H1 (cell line): ENCODE data around the gene RPS25. TPM values are rescaled to one million over a fixed set of nuclear protein-coding genes. Genes with fewer than 3 reads are reported as not detected.

Experiments used
- CTCF ChIA-PET: fragments of 300-600 bp; sonication (Branson Sonifier 250); formaldehyde crosslinking; loops from one replicate; lab custom pipeline; 2021; ENCODE audit not compliant: partially characterized antibody; lab: Charles Lee
- POLR2A ChIA-PET: fragments of 300-600 bp; sonication (Branson Sonifier 250); formaldehyde crosslinking; loops from one replicate; lab custom pipeline; 2021; ENCODE audit warnings: inconsistent platforms; ENCODE audit not compliant: partially characterized antibody; lab: Charles Lee
- DNase-seq, 2 experiments: peaks; one replicate each; pipeline versions ENCODE4 v3.0.0 to v3.0.0-alpha.2; 2010 to 2022; ENCODE audit warnings: low spot score in 2 of 2, low read depth in 1 of 2, mixed read lengths in 1 of 2
- FAIRE-seq: peaks from 2 replicates; lab custom pipeline; 2011; peaks lifted over from hg19 to GRCh38; lab: Jason Lieb, UNC
- H2AFZ ChIP-seq: 2 replicates; pipeline ENCODE4 v1.8.1; 2012; ENCODE audit warnings: low read length, inconsistent platforms
- H2AK5ac ChIP-seq: 2 replicates; pipeline ENCODE4 v1.6.1; 2013; ENCODE audit warnings: low read depth, low read length
- H2BK120ac ChIP-seq: replicated peaks from 2 replicates; pipeline ENCODE3; 2013; ENCODE audit warnings: low read depth, low read length, inconsistent platforms
- H2BK12ac ChIP-seq: 2 replicates; pipeline ENCODE4 v1.6.1; 2013; ENCODE audit warnings: low read depth, low read length
- H2BK15ac ChIP-seq: 2 replicates; pipeline ENCODE4 v1.6.1; 2013; ENCODE audit warnings: low read length
- H2BK20ac ChIP-seq: 2 replicates; pipeline ENCODE4 v1.6.1; 2013; ENCODE audit warnings: low read length
- H2BK5ac ChIP-seq: 2 replicates; pipeline ENCODE4 v1.6.1; 2013; ENCODE audit warnings: low read depth, low read length
- H3K14ac ChIP-seq: 2 replicates; pipeline ENCODE4 v1.6.1; 2013; ENCODE audit warnings: inconsistent platforms; ENCODE audit not compliant: insufficient read length
- H3K18ac ChIP-seq: 2 replicates; pipeline ENCODE4 v1.6.1; 2013; ENCODE audit warnings: low read length; ENCODE audit errors: extremely low read depth
- H3K23ac ChIP-seq: 2 replicates; pipeline ENCODE4 v1.6.1; 2013; ENCODE audit warnings: inconsistent platforms; ENCODE audit not compliant: insufficient read length
- H3K23me2 ChIP-seq: 2 replicates; pipeline ENCODE4 v1.6.1; 2013; ENCODE audit warnings: low read depth, low read length
- H3K27ac ChIP-seq: 2 replicates; pipeline ENCODE4 v1.6.1; 2011; ENCODE audit warnings: low read depth, low read length, inconsistent platforms
- H3K27me3 ChIP-seq, 4 experiments: replicated peaks in 1 of 4; 1 replicate in 1 of 4; 2 replicates in 3 of 4; pipeline versions ENCODE4 v1.6.1 to v1.8.1; 2011 to 2013; ENCODE audit warnings: low read length in 3 of 4, mild to moderate bottlenecking in 3 of 4, inconsistent platforms in 2 of 4, mixed read lengths in 2 of 4, moderate library complexity in 1 of 4; ENCODE audit not compliant: control insufficient read depth in 3 of 4, insufficient read depth in 3 of 4; ENCODE audit errors: extremely low read depth in 1 of 4
- H3K36me3 ChIP-seq, 4 experiments: 2 replicates each; pipeline versions ENCODE4 v1.6.1 to v1.8.1; 2011 to 2013; ENCODE audit warnings: mild to moderate bottlenecking in 4 of 4, low read length in 3 of 4, moderate library complexity in 2 of 4, control low read depth in 1 of 4, inconsistent platforms in 1 of 4; ENCODE audit not compliant: insufficient read depth in 4 of 4, control insufficient read depth in 2 of 4
- H3K4ac ChIP-seq: replicated peaks from 2 replicates; pipeline ENCODE3; 2013; ENCODE audit warnings: low read length, low read depth, mixed read lengths, inconsistent platforms; ENCODE audit not compliant: insufficient read length
- H3K4me1 ChIP-seq, 4 experiments: replicated peaks in 1 of 4; 1 replicate in 1 of 4; 2 replicates in 3 of 4; pipeline versions ENCODE4 v1.6.1 to v1.8.1; 2011 to 2013; ENCODE audit warnings: low read length in 3 of 4, inconsistent platforms in 2 of 4, mixed read lengths in 1 of 4; ENCODE audit not compliant: insufficient read depth in 4 of 4, control insufficient read depth in 3 of 4
- H3K4me2 ChIP-seq, 2 experiments: 2 replicates each; pipeline versions ENCODE4 v1.6.1 to v1.8.1; 2011 to 2013; ENCODE audit warnings: low read depth in 2 of 2, low read length in 2 of 2, control low read depth in 1 of 2, inconsistent platforms in 1 of 2, mild to moderate bottlenecking in 1 of 2; ENCODE audit not compliant: insufficient read depth in 1 of 2
- H3K4me3 ChIP-seq, 4 experiments: fragments of 200-600, 300-600 bp in 1 of 4; sonication (generic), shearing (Covaris generic), sonication (Bioruptor Twin) in 1 of 4; 2 replicates each; pipeline versions ENCODE4 v1.5.1 to v1.8.1; 2011 to 2016; ENCODE audit warnings: low read length in 4 of 4, low read depth in 3 of 4, control low read depth in 2 of 4, inconsistent platforms in 2 of 4, mild to moderate bottlenecking in 2 of 4, mixed read lengths in 1 of 4, moderate library complexity in 1 of 4; ENCODE audit not compliant: insufficient read depth in 2 of 4; ENCODE audit errors: extremely low read depth in 1 of 4
- H3K56ac ChIP-seq: replicated peaks from 2 replicates; pipeline ENCODE3; 2013; ENCODE audit warnings: low read depth, mild to moderate bottlenecking, mixed read lengths, low read length, inconsistent platforms; ENCODE audit not compliant: insufficient read length
- H3K79me1 ChIP-seq: 2 replicates; pipeline ENCODE4 v1.6.1; 2013; ENCODE audit warnings: low read depth, low read length, control low read depth
- H3K79me2 ChIP-seq, 2 experiments: 2 replicates each; pipeline versions ENCODE4 v1.6.1 to v1.8.1; 2012 to 2013; ENCODE audit warnings: low read length in 2 of 2, mild to moderate bottlenecking in 2 of 2, inconsistent platforms in 1 of 2; ENCODE audit not compliant: insufficient read depth in 2 of 2, control insufficient read depth in 1 of 2
- H3K9ac ChIP-seq, 4 experiments: replicated peaks in 1 of 4; 1 replicate in 1 of 4; 2 replicates in 3 of 4; pipeline versions ENCODE4 v1.6.1 to v1.8.1; 2011 to 2013; ENCODE audit warnings: low read depth in 3 of 4, low read length in 3 of 4, control low read depth in 2 of 4, mild to moderate bottlenecking in 2 of 4, moderate library complexity in 2 of 4, inconsistent platforms in 1 of 4; ENCODE audit errors: extremely low read depth in 1 of 4
- H3K9me3 ChIP-seq, 2 experiments: 2 replicates each; pipeline versions ENCODE4 v1.6.1 to v1.8.1; 2012 to 2013; ENCODE audit warnings: mild to moderate bottlenecking in 2 of 2, moderate library complexity in 2 of 2, control low read depth in 1 of 2, inconsistent platforms in 1 of 2, low read depth in 1 of 2, low read length in 1 of 2, mixed read lengths in 1 of 2; ENCODE audit not compliant: insufficient read depth in 2 of 2
- H4K20me1 ChIP-seq, 2 experiments: replicated peaks in 1 of 2; 2 replicates each; pipeline versions ENCODE3 to v1.8.1; 2011 to 2013; ENCODE audit warnings: inconsistent platforms in 2 of 2, low read length in 2 of 2, mild to moderate bottlenecking in 1 of 2; ENCODE audit not compliant: insufficient read depth in 2 of 2, control insufficient read depth in 1 of 2
- H4K5ac ChIP-seq: 2 replicates; pipeline ENCODE4 v1.6.1; 2013; ENCODE audit warnings: low read length, low read depth, mixed read lengths, inconsistent platforms; ENCODE audit not compliant: insufficient read length
- H4K8ac ChIP-seq: 2 replicates; pipeline ENCODE4 v1.8.0; 2013; ENCODE audit warnings: mild to moderate bottlenecking, moderate library complexity, low read length, inconsistent platforms; ENCODE audit not compliant: insufficient read depth; ENCODE audit errors: extremely low read depth
- H4K91ac ChIP-seq: replicated peaks from 2 replicates; pipeline ENCODE3; 2013; ENCODE audit warnings: low read length, mixed read lengths, inconsistent platforms; ENCODE audit not compliant: insufficient read length
- CREB1 ChIP-seq: IDR thresholded peaks from 2 replicates; pipeline ENCODE4 v1.6.1; 2012; ENCODE audit warnings: inconsistent platforms
- RAD21 ChIP-seq, 2 experiments: IDR thresholded peaks in 1 of 2; conservative IDR thresholded peaks in 1 of 2; 2 replicates each; pipeline ENCODE4 v1.6.1; 2011; ENCODE audit warnings: low read depth in 2 of 2, low read length in 2 of 2, improper control_type of control experiment in 1 of 2, inconsistent platforms in 1 of 2, mild to moderate bottlenecking in 1 of 2, moderate library complexity in 1 of 2
- RXRA ChIP-seq: IDR thresholded peaks from 2 replicates; pipeline ENCODE4 v1.6.1; 2011; ENCODE audit warnings: low read depth, mild to moderate bottlenecking, low read length, moderate library complexity; ENCODE audit not compliant: insufficient read depth
- SIX5 ChIP-seq: IDR thresholded peaks from 2 replicates; pipeline ENCODE4 v1.6.1; 2011; ENCODE audit warnings: mild to moderate bottlenecking, low read depth, low read length
- TAF1 ChIP-seq: IDR thresholded peaks from 2 replicates; pipeline ENCODE4 v1.6.1; 2011; ENCODE audit warnings: mild to moderate bottlenecking, low read depth, low read length
- WGBS, 2 experiments: shearing (Covaris generic) in 1 of 2; methylation state at CpG; one replicate each; pipeline versions ENCODE4 v1.1.6 to v1.1.7; 2013 to 2015; ENCODE audit warnings: low lambda C conversion rate in 2 of 2, mixed read lengths in 2 of 2, inconsistent platforms in 1 of 2, low coverage in 1 of 2, missing lambda C conversion rate in 1 of 2; ENCODE audit not compliant: insufficient replicate concordance in 2 of 2, insufficient coverage in 1 of 2, insufficient read length in 1 of 2; ENCODE audit errors: extremely low coverage in 1 of 2, missing lambda C conversion rate in 1 of 2; 5-methylcytosine and 5-hydroxymethylcytosine counted together
- polyA plus RNA-seq, 7 experiments: library from polyadenylated mRNA; depleted of rRNA in 3 of 7; stranded (reverse) in 5 of 7; unstranded in 2 of 7; fragments of >200 nt in 5 of 7; fragments of 200-250 nt in 2 of 7; gene quantifications; 1 replicate in 5 of 7; 2 replicates in 1 of 7; 4 replicates in 1 of 7; pipeline versions ENCODE4 v1.2.1 to v1.2.3, GENCODE V29; 2011 to 2013; ENCODE audit warnings: missing spikeins in 2 of 7, mixed read lengths in 2 of 7
- total RNA-seq: library from RNA; stranded (reverse); fragmentation: NEBNext Ultra II Directional; extraction: Animal tissue kit (Norgen Biotek cat#: 25700); gene quantifications from 2 replicates; pipeline ENCODE4 v1.2.1, GENCODE V29; 2021
- TF ChIP-seq, protein P1 (sequence below), 3 experiments: IDR thresholded peaks; 1 replicate in 2 of 3; 2 replicates in 1 of 3; pipeline versions ENCODE4 v1.5.1 to v1.6.1; 2011; ENCODE audit warnings: low read length in 3 of 3, mild to moderate bottlenecking in 3 of 3, inconsistent platforms in 2 of 3, low read depth in 1 of 3, moderate library complexity in 1 of 3; ENCODE audit not compliant: insufficient read depth in 1 of 3; ENCODE audit errors: control extremely low read depth in 1 of 3

Gene RPS25
- total and polyA plus RNA-seq, 2 of the 8 experiments (the other 6 are each of a cell fraction or from before 2014, with no cell fraction given), result 1,525 to 1,643 TPM

DNA sequence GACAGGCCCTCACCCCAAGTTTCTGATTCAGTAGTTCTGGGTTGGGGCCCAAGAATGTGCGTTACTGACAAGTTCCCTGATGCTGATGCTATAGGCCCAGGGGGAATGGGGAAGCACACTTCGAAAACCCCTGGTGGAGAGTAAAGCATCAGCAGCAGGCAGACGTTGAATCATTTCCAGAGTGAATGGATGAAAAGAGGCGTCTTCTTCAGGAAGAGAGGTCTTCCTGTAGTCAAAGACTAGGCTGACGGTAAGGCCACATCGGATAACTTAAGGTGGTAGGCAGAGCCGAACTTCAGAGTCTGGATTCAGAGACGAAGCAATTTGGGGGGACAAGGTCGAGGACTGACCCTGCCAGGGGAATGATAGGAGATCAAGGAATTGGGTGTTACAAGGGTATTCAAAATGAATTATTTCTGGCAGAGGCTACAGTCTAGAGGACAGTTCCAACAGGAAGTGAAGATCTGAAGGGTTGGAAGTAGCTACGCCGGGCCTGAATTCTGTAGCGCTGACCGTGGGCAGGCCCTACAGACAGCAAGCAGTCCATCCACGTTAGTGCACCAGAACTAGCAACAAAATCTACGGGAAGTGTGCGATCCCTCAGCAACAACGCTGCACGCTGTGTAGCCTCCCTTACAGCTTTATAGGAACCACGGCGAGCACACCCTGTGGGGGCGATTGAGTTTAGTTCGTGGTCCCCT lies 21.1 kb downstream of the RPS25 start:
- Histone ChIP-seq H2BK20ac (no peak overlapping the region), H2BK5ac (peak overlapping the region; percentile 80; the same call in 1 of the 2 replicates), H2AFZ (peak overlapping the region; percentile 97), H3K9ac (peak overlapping the region; percentile 10 to 93 (median 66)), H3K23me2 (peaks cover 12% of the 10 kb centered on the region), H4K91ac (peak overlapping the region; percentile 27), H3K4me2 (peak overlapping the region; percentile 95 to 100), H3K4me3 (peak overlapping the region; percentile 84 to 97 (median 90)), H3K14ac (peak overlapping the region; percentile 51), H3K18ac (peak overlapping the region; percentile 9; the same call in 1 of the 2 replicates), H3K4ac (peak overlapping the region; percentile 11), H2BK120ac (no peak overlapping the region), H2AK5ac (peak overlapping the region; percentile 76), H3K4me1 (peaks cover 0 to 6% (median under 1%) of the 10 kb centered on the region in 4 experiments; a peak in 2 of 7 replicates), H3K23ac (no peak overlapping the region), H3K79me2 (peaks cover 0 to 41% of the 10 kb centered on the region in 2 experiments; a peak in 3 of 4 replicates), H3K36me3 (peaks cover 3 to 26% (median 16%) of the 10 kb centered on the region in 4 experiments; a peak in 7 of 8 replicates), H4K5ac (peak overlapping the region; percentile 15), H3K27me3 (no peaks in the 10 kb centered on the region), H3K56ac (no peak overlapping the region), H3K27ac (peak overlapping the region; percentile 72; the same call in 1 of the 2 replicates), H4K8ac (no peak overlapping the region), H3K79me1 (peaks cover 7% of the 10 kb centered on the region), H2BK15ac (no peak overlapping the region)
- no peak for FAIRE-seq
- CTCF ChIA-PET, result interaction anchor here (0.7 to 1.4 kb wide), 4 partner anchors 34 to 225 kb away, joined by 3 to 5 read pairs (median 3); no protein-coding TSS in a partner anchor
- no peak for DNase-seq
- 50% methylated on average over 22 of the region's 22 CpGs; no CpG with 5 or more reads in 1 of the 2 experiments for WGBS, 2 experiments
- TF ChIP-seq RAD21 (IDR thresholded peaks at IDR 0.05 in 1 of 2, conservative IDR thresholded peaks at IDR 0.05 in 1 of 2; ENCODE audit: low read depth in 2 of 2, low read length in 2 of 2), result peak in 1 of 2 experiments; percentile 21; a peak in 1 of 4 replicates
- TF ChIP-seq SIX5, result no peak
- TF ChIP-seq RXRA, result no peak
- TF ChIP-seq, protein P1, sequence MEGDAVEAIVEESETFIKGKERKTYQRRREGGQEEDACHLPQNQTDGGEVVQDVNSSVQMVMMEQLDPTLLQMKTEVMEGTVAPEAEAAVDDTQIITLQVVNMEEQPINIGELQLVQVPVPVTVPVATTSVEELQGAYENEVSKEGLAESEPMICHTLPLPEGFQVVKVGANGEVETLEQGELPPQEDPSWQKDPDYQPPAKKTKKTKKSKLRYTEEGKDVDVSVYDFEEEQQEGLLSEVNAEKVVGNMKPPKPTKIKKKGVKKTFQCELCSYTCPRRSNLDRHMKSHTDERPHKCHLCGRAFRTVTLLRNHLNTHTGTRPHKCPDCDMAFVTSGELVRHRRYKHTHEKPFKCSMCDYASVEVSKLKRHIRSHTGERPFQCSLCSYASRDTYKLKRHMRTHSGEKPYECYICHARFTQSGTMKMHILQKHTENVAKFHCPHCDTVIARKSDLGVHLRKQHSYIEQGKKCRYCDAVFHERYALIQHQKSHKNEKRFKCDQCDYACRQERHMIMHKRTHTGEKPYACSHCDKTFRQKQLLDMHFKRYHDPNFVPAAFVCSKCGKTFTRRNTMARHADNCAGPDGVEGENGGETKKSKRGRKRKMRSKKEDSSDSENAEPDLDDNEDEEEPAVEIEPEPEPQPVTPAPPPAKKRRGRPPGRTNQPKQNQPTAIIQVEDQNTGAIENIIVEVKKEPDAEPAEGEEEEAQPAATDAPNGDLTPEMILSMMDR (IDR thresholded peaks at IDR 0.05; ENCODE audit: control extremely low read depth in 1 of 3, insufficient read depth in 1 of 3, low read depth in 1 of 3, low read length in 3 of 3), result peak in 2 of 3 experiments; percentile 12 to 55; a peak in 1 of 4 replicates
- no peak for TF ChIP-seq CREB1
- TF ChIP-seq TAF1, result 0 out of 2 replicates have a peak, but pooled peaks have one; percentile 25
- TF ChIP-seq, all 59 proteins: peak for 3
- Histone ChIP-seq H2BK12ac (peak overlapping the region; percentile 33; the same call in 1 of the 2 replicates), H4K20me1 (no peaks in the 10 kb centered on the region), H3K9me3 (no peaks in the 10 kb centered on the region; a peak in 1 of 4 replicates)
- POLR2A ChIA-PET, result interaction anchor here (0.7 to 15.2 kb wide), 18 partner anchors 12 to 343 kb away, joined by 3 to 264 read pairs (median 3); partner anchors contain the start of genes HMBS, RPS25, SLC37A4 and TRAPPC4
